Calu3 (cell line): ENCODE results near the gene ANP32E. TPM values are rescaled to one million over a fixed set of nuclear protein-coding genes. Genes with fewer than 3 reads are reported as not detected.
"Not testable (repeated sequence)": the region's sequence is repeated elsewhere in the genome, so short reads cannot be mapped to it uniquely, and the experiment has no call there.

Experiments
- BruUV-seq: library from RNA; stranded (reverse); fragments of 400-500 nt; replicated peaks from 2 replicates; lab custom pipeline; 2021; lab: Mats Ljungman, UMichigan
- CTCF ChIA-PET: fragments of 300-600 bp; sonication (Branson Sonifier 250); formaldehyde crosslinking; loops from one replicate; lab custom pipeline; 2022; ENCODE audit warnings: antibody characterized with exemption; lab: Charles Lee
- DNase-seq: peaks from one replicate; pipeline ENCODE4 v3.0.0; 2022
- H3K27ac Mint-ChIP-seq: one replicate; pipeline ENCODE4 v1.8.0; 2022; ENCODE audit warnings: mixed read lengths; ENCODE audit not compliant: unreplicated experiment
- H3K27me3 Mint-ChIP-seq: one replicate; pipeline ENCODE4 v1.8.0; 2022; ENCODE audit warnings: mixed read lengths; ENCODE audit not compliant: unreplicated experiment
- H3K36me3 Mint-ChIP-seq: one replicate; pipeline ENCODE4 v1.8.0; 2022; ENCODE audit warnings: mild to moderate bottlenecking, moderate library complexity, mixed read lengths; ENCODE audit not compliant: insufficient read depth, unreplicated experiment
- H3K4me1 Mint-ChIP-seq: one replicate; pipeline ENCODE4 v1.8.0; 2022; ENCODE audit warnings: mild to moderate bottlenecking, low read depth, mixed read lengths; ENCODE audit not compliant: unreplicated experiment
- H3K4me3 Mint-ChIP-seq: one replicate; pipeline ENCODE4 v1.8.0; 2022; ENCODE audit warnings: mild to moderate bottlenecking, low read depth, moderate library complexity, mixed read lengths; ENCODE audit not compliant: unreplicated experiment
- H3K9me3 Mint-ChIP-seq: one replicate; pipeline ENCODE4 v1.8.0; 2022; ENCODE audit warnings: low read depth, mixed read lengths; ENCODE audit not compliant: unreplicated experiment
- intact Hi-C: fragments of 100-400 bp; cut with micrococcal nuclease; formaldehyde crosslinking; loops from one replicate; pipeline ENCODE4 v1.10.0; 2022; ENCODE audit not compliant: unreplicated experiment
- total RNA-seq: library from RNA; stranded (reverse); gene quantifications from 2 replicates; pipeline ENCODE4 v1.2.3, GENCODE V29; 2022
- TF ChIP-seq, protein P1 (sequence below): fragments of 200-600 bp; IDR thresholded peaks from one replicate; pipeline ENCODE4 v1.8.0; 2022; ENCODE audit warnings: antibody characterized with exemption; ENCODE audit not compliant: unreplicated experiment

ANP32E gene
- total RNA-seq, 1 experiment from 2014 or later: 129 TPM

- CTCF ChIA-PET: no interaction called here
- TF ChIP-seq, protein P1, sequence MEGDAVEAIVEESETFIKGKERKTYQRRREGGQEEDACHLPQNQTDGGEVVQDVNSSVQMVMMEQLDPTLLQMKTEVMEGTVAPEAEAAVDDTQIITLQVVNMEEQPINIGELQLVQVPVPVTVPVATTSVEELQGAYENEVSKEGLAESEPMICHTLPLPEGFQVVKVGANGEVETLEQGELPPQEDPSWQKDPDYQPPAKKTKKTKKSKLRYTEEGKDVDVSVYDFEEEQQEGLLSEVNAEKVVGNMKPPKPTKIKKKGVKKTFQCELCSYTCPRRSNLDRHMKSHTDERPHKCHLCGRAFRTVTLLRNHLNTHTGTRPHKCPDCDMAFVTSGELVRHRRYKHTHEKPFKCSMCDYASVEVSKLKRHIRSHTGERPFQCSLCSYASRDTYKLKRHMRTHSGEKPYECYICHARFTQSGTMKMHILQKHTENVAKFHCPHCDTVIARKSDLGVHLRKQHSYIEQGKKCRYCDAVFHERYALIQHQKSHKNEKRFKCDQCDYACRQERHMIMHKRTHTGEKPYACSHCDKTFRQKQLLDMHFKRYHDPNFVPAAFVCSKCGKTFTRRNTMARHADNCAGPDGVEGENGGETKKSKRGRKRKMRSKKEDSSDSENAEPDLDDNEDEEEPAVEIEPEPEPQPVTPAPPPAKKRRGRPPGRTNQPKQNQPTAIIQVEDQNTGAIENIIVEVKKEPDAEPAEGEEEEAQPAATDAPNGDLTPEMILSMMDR: no peak
These were observed 539 bp downstream of the ANP32E start for GRCh38 chr1:150235294-150235851.

GRCh38 chr1:150234566-150235293, 1.2 kb downstream of the ANP32E start:
- Mint-ChIP-seq H3K36me3 (peaks cover 6% of the 10 kb centered on the region), H3K27ac (peak overlapping the region; percentile 89), H3K9me3 (no peaks in the 10 kb centered on the region), H3K4me1 (peaks cover 11% of the 10 kb centered on the region), H3K27me3 (no peaks in the 10 kb centered on the region), H3K4me3 (no peak overlapping the region)
- CTCF ChIA-PET: interaction anchor here (0.5 to 1.7 kb wide), 2 partner anchors 41 to 48 kb away, joined by 3 to 5 read pairs; no protein-coding TSS in a partner anchor
- peak; percentile 86 for DNase-seq
- intact Hi-C loops: no loop called here
- BruUV-seq: TSS peak; percentile 93
- TF ChIP-seq, protein P1: no peak

More at GRCh38 chr1:150235294-150235851, 539 bp downstream of the ANP32E start:
- intact Hi-C loops: no loop called here
- H3K9me3 Mint-ChIP-seq: no peaks in the 10 kb centered on the region
- H3K27ac Mint-ChIP-seq: no peak overlapping the region
- H3K4me3 Mint-ChIP-seq: no peak overlapping the region
- no peaks in the 10 kb centered on the region for H3K36me3 Mint-ChIP-seq
- no peaks in the 10 kb centered on the region for H3K27me3 Mint-ChIP-seq
- DNase-seq: no peak
- BruUV-seq: TSS peak; percentile 65
- peaks cover 11% of the 10 kb centered on the region for H3K4me1 Mint-ChIP-seq

GRCh38 chr1:150234309-150234565, 1.7 kb downstream of the ANP32E start:
- no peak for DNase-seq
- intact Hi-C loops: no loop called here
- Mint-ChIP-seq H3K27ac (peak overlapping the region; percentile 89), H3K9me3 (no peaks in the 10 kb centered on the region), H3K4me3 (no peak overlapping the region), H3K36me3 (peaks cover 11% of the 10 kb centered on the region), H3K4me1 (peaks cover 11% of the 10 kb centered on the region), H3K27me3 (no peaks in the 10 kb centered on the region)
- BruUV-seq: no TSS peak
- CTCF ChIA-PET: interaction anchor here (0.5 to 1.7 kb wide), 2 partner anchors 40 to 47 kb away, joined by 3 to 5 read pairs; no protein-coding TSS in a partner anchor
- TF ChIP-seq, protein P1: no peak

DNA sequence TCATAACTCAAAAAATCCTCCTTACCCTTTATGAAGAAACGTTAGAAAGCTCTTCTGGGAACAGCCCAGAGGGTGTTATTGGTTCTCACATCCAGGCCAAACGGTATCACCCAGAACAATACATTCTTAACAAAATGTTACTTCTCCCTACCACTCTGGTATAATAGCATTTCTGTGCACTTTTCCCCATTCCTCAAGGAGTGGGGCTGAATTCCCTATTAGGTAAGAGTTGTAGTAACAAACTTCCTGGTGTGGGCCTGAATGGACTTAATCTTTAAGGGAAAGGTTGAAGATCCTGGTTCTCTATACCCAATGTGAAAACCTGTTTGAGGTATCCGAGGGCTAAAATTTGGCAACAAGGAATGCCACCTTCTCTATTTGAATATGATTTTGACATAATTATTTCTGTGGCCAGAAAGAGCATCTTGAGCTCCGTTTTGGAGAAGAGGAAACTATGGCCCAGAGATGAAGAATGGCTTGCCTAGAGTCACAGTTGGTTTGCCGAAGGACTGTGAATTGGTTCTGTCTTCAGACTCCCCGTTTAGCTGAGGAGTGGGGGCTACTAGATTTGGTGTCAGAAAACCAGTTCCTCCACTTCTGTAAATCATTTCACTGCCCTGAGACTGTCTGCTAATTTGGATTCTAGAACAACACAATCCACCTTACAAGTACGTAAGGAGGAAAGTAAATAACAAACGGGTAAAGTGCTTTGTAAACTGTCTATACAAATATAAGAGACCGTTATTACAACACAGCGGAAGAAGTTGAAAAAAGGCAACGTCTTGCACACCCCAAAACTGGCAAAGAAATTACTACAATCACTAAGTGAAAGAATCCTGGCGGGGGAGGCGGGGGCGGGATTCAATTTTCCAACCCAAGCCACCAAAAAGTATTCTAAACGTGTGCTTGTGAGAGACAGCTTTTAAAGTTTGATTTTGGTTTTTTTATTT, 2.3 kb downstream of the ANP32E start:
- intact Hi-C loops: no loop called here
- Mint-ChIP-seq H3K27ac (peak overlapping the region; percentile 89), H3K4me1 (peaks cover 11% of the 10 kb centered on the region), H3K36me3 (peaks cover 17% of the 10 kb centered on the region), H3K27me3 (no peaks in the 10 kb centered on the region), H3K4me3 (no peak overlapping the region), H3K9me3 (no peaks in the 10 kb centered on the region)
- BruUV-seq: TSS peak; percentile 52
- peak; percentile 69 for DNase-seq
- TF ChIP-seq, protein P1: no peak
- CTCF ChIA-PET: interaction anchor here (0.5 to 1.7 kb wide), 3 partner anchors 40 to 167 kb away, joined by 3 to 5 read pairs (median 3); no protein-coding TSS in a partner anchor

- CTCF ChIA-PET: interaction anchor here (0.6 to 1.7 kb wide), 3 partner anchors 28 to 168 kb away, joined by 3 to 5 read pairs (median 3); no protein-coding TSS in a partner anchor
- peak overlapping the region; percentile 89 for H3K27ac Mint-ChIP-seq
- H3K4me3 Mint-ChIP-seq, H3K9me3 Mint-ChIP-seq, intact Hi-C loops, BruUV-seq, H3K27me3 Mint-ChIP-seq, DNase-seq: not testable (repeated sequence)
- H3K36me3 Mint-ChIP-seq: peaks cover 24% of the 10 kb centered on the region
- H3K4me1 Mint-ChIP-seq: peaks cover 11% of the 10 kb centered on the region
These were observed 3.0 kb downstream of the ANP32E start for GRCh38 chr1:150232921-150233320.

- DNase-seq: not testable (repeated sequence)
- H3K36me3 Mint-ChIP-seq: peaks cover 67% of the 10 kb centered on the region
These were observed 7.7 kb downstream of the ANP32E start for GRCh38 chr1:150228246-150228645.

More at GRCh38 chr1:150228246-150228645, 7.7 kb downstream of the ANP32E start:
- H3K4me3 Mint-ChIP-seq, H3K9me3 Mint-ChIP-seq, CTCF ChIA-PET, H3K4me1 Mint-ChIP-seq, H3K27me3 Mint-ChIP-seq, intact Hi-C loops, BruUV-seq, H3K27ac Mint-ChIP-seq: not testable (repeated sequence)
